ENCODE results near the gene TEX51.

TEX51 gene

DNA sequence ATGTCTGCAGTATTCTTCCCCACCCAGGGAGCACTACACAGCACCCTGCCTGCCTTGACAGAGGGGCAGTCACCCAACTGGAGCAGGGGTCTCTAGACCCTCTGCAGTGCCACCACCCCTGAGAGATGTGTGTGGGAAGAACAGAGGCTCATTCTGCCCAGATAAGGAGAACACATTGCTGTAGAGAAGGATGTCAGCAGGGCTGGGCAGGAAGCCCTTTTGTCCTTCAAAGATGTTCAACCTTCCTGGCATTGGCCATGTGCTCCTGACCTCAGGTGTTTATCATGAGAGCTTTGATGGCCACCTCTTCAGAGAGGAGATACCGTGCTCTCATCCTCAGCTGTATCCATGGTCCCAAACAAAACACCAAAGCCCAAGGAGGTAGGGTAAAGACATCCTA is 4.6 kb upstream of the TEX51 start:
- DNase-seq, result no peak

DNA sequence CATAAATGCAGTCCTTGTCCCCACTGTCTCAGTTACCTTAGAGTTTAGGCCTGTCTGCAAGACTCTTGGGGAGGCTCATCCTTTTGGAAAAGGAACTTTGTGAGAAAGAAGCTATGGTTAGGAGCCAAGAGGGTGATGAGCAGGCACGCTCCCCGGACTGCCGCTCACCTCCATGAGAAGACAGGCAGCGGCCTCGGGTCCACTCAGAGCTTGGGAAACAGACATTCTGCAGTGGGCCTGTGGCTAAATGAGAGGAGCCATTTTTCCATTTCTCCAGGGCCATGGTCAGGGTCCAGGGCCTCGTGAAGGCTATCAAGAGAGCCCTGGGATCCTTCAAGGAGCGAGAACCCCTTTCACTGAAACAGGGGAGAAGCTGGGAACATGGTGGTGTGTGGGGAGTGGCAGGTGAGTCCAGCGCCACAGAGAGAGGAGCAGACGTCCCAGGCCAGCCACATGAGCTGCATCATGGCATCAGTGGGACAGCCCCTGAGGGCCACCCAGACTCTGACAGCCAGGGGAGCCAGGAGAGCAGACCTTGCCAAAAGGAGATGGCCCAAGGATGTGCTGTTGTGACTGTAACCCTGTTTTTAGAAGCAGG is 4.0 kb upstream of the TEX51 start:
- DNase-seq, result no peak

DNA sequence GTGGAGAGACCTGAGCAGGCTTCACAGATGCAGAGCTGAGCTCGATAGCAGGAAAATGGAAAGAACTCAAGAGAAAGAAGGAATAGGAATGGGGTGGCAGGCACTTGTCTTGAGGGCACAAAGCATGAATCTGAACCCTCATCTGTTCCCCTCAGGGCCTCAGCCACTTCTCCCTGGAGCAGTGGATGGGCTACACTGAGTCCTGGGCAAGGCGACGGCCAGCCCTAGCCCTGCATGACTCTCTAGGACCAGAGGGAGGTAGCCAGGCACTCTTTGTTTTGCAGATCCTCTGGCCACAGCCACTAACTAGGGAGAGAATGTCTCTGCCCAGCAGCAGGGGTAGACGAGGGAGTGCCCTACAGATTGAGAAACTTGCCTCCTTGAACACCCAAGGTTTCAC is 3.4 kb upstream of the TEX51 start:
- DNase-seq, result no peak

DNA sequence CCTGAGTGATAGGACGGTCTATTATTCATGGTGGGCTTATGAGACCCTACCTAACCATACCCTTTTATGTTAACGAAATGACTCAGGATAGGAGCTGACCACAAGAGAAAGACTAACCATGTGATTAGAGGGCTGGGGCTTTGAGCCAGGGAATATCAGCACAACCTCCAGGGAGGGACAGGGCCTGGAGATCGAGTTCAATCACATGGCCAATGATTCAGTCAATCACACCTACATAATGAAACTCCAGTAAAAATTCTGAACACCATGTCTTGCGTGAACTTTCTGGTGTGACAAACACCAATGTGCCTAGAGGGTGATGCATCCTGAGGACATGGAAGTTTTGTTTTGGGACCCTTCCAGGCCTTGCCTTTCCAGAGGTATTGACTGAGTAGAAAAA is 2.2 kb upstream of the TEX51 start:
- DNase-seq, result no peak

DNA sequence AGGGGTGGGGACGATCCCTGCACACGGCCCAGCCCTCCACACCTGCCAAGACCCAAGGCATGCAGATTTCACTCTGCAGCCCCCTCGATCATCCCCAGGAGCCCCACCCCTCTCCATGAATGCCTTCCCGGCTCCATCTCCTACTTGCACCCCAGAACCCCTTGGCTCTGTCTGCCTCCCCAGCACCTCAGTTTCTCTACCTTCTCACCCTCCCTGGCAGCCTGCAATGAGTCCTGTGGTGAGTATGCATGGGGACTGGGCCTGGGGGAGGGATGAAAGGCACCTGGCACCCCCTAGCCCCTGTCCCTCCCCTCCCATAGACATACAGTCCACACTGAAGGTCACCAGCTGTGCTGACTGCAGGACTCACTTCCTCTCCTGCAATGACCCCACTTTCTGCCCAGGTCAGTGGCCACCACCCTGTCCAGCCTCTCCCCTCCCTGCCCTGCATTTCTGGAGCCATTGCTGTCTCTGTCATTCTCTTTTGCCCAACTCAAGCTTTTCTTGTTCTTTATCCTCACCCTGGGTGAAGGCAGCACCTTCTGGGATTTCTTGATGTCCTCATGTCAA is 1.0 kb downstream of the TEX51 start:
- DNase-seq, result no peak

DNA sequence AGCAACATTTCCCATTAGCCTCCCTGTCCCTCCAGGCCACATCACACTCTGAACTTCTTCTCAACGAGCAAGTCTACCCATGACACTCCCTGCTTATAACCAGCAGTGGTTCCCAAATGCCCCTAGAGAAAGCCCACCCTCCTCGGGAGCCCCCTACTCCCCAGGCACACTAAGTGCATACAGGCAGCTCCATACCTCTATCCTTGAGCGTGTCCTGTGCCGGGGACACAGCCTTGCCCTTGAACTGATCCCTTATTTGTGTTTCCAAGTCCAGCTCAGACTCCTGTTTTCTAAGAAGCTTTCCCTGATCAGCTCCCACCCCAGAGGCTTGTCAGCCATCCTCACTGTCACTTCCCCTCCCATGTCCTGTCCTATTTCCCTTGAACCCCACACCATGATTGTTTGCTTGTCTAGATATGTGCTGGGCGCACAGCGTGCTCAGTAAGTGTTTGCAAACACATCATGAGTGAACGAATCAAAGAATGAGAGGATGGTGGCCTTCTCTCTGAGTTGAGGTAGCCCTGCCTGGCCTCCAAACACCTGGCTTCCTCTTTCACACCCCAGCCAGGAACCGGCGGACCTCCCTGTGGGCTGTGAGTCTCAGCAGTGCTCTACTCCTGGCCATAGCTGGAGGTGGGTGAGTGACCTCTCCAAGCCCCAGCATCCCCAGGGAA is 2.1 kb downstream of the TEX51 start:
- no peak for DNase-seq

DNA sequence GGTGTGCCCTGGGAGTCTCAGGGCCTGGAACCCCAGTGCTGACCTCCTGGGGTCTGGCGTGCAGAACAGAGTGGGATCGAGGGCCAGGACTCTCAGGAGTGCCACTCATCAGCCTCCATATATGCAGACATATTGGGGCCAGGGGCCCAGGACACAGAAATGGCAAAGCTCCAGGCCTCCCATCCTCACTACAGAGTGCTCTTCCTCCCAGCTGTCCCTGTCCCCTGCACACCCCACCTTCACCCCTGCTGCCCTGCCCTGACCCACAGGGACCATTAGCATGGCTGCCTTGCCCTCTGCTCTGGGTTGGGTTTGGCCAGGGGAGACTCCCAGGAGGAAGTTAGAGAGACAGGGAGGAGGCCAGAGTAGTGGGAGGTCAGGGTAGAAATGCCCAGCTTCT is 2.8 kb downstream of the TEX51 start:
- no peak for DNase-seq

DNA sequence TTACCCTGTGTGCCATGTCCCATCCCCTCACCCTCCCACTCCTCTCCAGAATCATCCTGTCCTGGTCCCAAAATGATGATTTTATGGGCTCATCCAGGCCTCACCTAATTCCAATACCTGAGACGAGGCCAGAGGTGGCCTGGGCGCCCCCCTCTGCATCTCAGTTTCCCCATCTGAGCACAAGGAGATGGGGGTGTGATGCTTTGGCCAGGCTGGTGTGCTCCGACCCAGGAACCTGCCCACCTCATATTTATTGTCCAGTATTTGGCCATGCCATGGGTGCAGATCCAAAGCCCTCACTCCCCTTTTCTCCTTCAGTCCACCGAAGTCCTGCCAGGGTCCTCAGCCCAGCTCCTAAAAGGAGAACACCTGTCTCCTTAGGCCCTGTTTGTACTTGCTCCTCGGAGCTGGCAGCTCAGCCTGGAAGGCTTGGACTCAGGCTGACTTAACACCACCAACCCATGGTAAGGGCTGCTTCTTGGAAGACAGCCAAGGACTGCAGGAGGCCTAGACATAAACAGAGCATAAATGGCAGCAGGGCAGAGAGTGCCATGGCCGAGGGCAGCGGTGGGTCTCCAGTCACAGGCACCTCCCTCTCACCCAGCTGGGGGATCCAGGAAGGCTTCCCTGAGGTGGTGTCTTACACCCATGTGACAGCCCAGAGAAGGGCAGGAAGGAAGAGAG is 3.6 kb downstream of the TEX51 start:
- DNase-seq, result no peak

DNA sequence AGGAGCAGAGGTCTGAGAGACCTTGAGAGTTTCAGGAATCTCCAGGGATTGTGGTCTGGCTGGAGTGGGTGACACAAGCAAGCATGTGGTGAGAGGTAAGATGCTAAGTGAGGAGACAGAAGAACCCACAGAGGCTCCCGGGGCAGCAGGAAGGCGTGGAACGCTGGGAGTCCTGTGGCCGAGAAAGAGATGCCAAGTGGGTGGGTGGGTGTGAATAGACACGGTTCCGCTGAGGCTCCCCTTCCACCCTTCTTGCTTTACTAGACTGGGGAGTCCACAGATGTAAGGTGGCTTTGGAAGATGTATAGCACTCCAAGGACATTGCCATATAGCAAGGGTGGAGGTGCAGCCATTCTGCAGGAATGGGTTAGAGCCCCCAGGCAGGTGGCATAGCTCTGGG is 4.2 kb downstream of the TEX51 start:
- no peak for DNase-seq

DNA sequence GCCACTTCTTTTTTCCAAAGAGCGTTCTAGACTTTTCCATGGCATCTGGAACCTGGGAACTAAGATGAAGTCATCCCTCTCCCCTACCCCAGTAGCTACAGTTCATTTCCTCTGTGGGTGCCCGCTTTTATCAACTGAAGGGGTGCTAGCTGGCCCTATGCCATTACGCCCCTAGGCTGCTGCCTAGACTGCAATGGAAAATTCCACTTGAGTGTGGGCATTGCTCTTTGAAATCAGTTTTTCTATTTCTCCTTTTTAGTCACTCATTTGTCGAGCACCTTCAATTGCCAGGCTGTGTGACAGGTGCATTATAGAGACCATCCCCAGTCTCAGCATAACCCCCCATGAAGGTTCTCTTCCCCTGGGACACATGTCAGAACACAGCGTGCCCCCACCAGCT is 7.3 kb downstream of the TEX51 start:
- DNase-seq, result no peak

DNA sequence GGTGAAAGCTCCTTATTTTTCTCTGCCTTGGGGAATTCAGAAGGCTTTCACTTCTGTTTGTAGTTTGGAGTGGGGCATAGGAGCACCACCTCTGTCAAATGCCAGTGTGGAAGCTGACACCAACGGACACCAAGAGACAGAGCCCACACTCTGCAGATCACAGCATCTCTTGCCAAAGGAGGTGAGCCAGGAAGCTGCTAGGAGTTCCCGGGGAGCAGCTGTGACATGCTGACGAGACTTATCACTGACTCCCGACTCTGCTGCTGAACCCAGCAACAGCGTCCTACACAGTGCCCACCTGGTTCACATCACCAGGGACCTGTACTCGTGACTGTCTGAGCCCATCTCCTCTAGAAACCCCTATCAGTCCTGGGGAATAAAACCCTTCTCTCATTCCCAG is 8.1 kb downstream of the TEX51 start:
- no peak for DNase-seq

DNA sequence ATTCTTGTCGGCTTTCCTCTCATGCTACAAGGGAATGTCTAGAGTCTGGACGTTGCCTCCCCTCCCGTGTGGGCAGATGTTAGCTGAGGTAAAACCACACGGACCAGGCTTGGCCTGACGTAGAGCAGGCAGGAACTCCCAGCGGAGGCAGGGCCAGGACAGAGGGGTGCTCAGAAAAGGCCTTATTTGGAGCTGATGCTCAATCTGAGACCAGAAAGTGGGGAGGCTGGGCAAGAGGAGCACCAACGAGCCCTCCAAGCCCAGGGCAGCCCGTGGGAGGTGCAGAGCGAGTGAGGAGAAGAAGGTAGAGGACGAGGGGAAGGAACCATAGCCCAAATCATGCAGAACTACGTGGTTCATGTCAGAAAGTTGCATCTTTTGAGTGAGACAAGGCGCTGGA is 9.0 kb downstream of the TEX51 start:
- no peak for DNase-seq

DNA sequence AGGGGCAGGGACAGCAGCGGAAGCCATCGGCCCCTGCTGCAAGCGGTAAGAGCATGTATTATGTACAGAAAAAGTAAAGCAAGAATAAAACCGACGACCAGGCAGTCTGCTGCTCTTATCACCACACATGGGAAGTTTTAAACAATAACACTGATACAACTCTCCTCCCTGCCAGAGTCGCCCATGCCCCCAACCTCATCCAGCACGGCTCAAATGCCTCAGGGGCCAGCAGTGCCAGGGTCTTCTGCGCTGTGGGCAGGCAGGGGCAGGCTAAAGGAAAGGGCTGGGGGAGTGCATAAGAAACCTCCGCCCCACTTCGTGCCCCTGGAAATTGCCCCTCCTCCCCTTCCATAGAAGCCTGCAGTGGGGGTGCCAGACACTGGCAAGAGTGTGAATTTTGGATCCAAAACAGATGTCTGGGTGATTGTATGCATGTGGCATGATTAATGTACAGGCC is 10.1 kb downstream of the TEX51 start:
- no peak for DNase-seq

DNA sequence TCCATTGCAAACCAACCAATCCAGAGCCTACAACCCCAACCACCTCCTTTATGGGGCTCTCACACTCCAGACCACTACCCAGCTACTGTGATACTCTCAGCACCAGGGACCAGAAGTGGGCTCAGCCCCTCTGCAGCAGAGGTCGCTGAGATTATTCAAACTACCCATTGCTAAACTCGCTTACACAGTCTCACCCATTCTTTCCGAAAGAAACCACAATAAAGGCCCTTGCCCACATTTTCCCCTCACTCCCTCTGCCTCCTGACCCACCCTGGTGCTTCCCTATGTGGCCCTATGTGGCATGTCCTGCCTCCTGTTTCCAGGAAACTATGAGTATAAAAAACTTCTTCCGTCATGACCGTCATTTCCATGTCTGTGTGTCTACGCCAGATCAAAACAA is 10.7 kb downstream of the TEX51 start:
- no peak for DNase-seq

DNA sequence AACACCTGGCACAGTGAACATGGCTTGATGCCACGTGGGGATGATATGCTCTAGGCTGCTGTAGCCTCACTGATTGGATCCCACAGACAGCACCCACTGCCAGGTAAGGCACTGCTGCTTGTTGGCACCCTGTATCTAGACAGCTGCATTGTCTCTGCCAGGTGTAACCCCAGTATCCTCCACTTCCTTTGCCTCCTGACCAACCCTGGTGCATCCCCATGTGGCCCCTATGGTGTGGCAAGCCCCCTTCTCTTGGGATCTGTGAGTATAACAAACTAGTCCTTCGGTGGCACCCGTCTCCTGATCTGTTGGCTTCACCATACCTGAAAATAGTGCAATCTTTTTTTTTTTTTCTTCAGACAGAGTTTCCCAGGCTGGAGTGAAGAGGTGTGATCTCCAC is 11.1 kb downstream of the TEX51 start:
- DNase-seq, result no peak

DNA sequence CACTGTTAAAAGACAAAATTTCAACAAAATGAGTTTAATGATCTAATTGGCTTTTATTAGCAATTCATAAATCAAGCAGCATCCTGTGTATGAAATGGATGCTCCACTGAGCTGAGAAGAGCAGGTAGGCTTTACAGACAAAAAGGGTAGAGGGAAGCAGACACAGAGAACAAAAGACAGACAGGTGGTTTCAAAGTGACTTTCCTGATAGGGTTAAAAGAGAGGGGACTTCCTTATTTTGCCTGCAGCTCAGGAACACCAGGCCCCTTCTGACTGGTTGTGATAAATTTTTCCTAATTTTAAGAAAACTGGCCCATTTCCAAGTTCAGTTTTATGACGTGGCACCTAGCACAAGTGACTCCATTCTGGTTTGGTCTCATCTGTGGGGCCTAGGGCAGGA is 11.9 kb downstream of the TEX51 start:
- DNase-seq, result no peak

DNA sequence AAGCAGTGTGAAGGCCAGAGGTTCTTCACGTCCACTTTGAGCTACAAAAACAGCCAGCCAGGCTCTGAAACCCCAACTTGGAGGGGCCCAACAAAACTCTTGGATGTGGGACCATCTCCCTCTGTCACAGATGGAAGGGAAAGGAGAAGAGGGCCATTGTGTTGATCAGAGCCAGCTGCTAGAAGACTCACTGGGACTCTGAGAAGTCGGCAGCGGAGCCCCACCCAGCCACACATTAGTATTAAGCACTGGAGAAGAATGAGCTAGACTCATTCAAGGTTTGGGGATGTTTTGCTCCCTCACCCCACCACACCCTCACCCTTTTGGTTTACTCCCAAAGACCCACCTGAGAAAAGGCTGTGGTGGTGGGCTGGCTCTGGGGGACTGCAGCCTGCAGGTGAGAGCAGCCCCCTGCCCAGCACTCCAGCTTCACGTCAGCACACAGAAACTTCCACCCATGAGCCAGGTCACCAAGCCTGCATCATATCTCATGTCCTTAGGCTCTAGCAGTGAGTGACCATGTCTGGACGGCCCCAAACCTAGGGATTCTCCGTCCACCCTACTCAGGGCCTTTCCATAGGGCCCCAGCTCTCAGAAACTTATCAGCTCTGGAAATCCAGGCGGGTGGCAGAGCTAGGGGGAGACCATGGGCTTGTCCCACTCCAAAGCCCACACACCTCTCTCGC is 12.6 kb downstream of the TEX51 start:
- DNase-seq, result no peak

DNA sequence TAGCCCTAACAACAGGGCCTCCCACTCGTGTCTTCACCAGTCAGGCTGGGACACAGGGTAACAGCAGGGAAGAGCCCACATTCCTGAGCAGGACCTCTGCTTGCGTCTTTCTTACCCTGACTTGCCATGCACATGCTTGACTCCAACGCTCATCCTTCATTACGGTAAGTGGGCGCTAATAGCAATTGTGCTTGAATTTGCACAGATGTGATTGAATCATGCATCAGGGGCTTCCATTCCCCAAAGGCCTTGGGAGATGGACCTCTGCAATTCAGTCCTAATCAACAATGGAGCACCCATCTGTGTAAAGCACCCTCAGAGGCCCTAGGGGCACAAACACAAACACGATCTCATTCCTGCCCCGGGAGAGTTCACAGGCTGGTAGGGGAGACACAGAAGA is 13.5 kb downstream of the TEX51 start:
- DNase-seq, result no peak

DNA sequence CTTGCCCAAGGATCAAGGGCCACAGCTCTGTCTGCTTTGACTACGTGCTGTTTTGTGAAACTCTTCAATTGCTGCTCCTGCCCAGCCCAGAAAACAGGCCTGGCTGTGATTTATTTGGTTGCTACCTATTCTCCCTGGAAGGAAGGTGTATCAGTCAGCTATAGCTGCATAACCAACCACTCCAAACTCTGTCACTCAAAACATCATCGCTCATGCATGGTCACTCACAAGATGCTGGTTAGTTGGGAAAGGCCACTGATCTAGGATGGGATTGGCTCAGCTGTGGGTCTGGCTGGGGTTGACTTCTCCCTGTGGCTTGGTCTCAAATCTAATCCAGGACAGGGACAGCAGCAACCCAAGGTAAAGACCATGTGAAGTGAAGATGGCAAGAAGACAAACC is 14.6 kb downstream of the TEX51 start:
- DNase-seq, result no peak

DNA sequence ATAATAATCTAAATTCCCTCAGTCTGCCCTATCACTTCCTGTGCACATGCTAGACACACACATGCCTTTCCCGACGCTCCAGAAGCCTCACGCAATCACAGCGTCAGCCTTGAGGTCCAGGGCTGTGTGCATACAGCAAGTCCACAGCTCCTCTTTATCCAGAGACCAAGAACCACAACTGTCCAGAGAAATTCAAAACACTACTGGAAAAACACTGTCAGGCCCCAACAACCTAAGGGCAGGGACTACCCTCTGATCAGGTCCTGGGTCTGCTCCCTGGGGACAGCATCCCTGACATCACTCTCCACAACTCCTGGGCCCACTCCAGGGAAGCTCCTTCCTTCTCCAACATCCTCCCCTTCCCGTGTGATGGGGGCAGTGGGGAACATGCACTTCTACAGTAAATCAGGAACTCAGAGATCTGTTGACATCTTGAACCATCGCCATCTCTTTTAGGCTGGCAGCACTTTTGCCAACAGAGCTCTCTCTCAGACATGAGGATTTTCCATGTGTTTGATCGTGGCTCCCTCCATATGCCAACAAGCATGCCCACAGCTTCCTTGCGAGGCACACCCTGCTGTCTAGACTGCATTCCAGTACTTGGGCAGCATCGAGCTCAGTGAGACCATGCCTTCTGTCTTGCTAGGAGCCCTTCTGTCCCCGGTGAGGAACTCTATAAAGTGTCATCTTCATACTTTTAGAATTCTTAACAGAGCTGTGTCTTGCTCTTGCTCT is 15.4 kb downstream of the TEX51 start:
- DNase-seq, result no peak

DNA sequence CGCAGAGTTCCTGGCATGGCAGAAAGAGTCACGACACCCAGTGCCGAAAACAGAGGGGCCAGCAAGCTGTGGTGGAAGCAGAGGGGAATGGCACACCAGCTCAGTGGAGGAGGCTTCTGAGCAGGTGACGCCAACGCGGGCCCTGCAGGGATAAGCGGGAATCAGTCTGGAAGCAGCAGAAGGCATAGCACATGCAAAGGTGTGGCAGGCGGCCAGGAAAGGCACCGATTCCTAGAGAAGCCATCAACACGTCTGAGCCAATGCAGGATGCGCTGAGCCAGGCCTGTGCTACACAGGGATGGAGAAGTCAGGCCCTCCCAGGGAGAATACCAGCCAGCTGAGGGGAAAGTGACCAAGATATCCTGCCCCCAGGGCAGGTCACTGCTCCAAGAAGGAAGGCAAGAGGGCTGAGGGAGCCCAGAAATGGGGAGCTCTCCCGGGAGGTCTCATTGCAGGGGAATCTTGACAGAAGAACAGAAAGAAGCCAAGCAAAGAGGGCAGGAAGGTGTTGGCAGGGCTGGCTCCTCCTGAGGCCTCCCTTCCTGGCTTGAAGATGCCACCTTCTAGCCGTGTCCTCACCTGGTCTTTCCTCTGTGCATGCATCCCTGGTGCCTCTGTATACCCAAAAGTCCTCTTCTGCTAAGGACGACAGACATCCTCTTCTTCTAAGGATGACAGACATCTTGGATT is 16.3 kb downstream of the TEX51 start:
- no peak for DNase-seq

DNA sequence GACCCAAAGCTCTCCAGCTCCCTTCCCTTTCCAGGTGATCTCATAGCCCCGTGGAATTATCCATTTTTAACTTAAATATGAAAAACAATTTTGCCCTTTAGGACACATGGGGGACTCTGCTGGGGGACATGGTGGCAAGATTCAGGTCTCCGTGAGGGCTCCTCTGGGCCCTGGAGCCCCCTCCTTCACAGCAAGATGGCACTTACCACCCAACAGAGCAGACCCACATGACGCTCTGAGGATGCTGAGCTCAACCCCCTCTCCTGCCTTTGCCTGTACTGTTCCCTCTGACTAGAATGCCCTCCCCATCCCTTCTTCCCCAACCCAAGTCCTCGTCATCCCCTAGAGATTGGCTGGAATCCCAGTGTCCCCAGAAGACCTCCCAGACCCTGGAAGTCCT is 17.2 kb downstream of the TEX51 start:
- no peak for DNase-seq
